NCI-H1417 (cell line): ENCODE data around the gene SLC25A4.
A peak's percentile ranks its signal among the peaks of the same experiment; 100 is the strongest.

Experiments
- DNase-seq, 3 experiments: peaks; one replicate each; lab custom pipeline; 2025; lab: John Stamatoyannopoulos, UW

SLC25A4 gene

DNA sequence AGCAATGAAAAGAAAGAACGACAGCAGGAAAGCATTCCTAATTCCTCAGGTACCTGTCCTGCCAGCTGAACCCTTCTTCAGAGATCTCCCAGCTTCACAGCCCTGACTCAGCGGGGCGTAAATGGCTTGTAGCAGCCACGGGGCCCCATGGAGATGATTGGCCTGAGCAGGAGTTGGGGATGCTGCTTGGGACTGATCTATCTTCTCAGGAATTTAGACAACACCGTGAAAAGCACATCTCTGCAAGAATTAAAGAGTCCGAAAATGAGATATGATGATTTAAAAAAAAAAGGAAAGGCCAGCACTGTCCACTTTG lies 22.5 kb upstream of the SLC25A4 start:
- DNase-seq, result no peak

GRCh38 chr4:185122681-185123345 lies 20.3 kb upstream of the SLC25A4 start:
- peak in 2 of 3 experiments; percentile 21 to 61 for DNase-seq

DNA sequence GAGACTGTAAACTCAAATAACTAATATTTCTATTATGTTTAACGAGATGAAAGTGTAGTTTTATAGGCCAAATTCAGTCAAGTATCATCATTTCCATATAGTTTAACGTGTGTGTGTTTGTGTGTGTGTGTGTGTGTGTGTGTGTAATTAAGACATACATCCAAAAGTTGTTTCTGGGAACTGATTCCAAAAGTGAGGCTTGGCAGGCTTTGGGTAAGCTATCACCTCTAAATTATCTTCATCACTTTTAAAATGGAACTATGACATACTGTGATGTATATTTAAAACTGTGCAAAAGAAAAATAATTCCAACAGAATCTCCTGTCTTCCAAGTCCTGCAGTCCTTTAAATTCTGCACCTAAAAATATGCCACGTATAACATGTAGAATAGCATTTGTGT lies 19.1 kb upstream of the SLC25A4 start:
- no peak for DNase-seq

- DNase-seq, result peak in 2 of 3 experiments; percentile 84 to 85
These were observed 15.8 kb upstream of the SLC25A4 start for GRCh38 chr4:185127021-185127925.

DNA sequence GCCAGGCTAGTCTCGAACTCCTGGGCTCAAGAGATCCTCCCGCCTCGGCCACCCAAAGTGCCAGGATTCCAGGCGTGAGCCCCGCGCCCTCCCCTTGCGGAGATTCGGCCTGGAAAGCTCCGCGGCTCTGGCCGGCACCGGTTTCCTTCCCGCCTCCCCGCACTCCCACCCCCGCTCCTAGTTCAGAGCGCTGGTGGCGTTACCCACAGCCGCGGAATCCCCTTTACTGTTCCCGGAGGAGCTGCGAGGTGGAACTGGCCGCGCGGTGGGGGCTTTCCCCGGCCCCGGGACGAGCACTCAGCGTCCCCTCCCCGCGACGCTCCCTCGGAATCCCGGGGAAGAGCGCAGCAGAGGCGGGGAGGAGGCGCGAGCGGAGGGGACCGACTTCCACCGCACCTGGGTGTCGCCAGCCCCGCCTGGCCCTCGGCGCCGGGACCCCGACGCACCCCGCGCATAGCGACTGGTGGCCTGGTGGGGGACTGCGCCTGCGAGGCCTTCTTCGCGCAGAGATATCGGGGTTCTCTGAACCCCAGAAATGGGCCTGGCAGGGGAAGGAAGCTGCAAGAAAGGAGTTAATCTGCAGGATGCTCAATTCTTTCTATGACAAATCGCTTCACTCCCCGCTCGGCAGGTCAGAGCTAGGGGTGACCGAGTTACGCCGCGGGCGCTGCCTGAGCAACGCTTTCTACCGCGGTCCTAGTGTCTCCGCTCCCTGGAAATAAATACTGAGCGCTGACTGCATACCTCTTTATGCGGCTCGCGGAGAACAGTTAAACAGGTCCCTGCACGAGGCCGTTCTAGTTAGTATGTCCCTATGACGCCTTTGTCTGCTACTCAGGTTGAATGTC lies 14.6 kb upstream of the SLC25A4 start:
- peak in 2 of 3 experiments; percentile 80 to 85 for DNase-seq

- peak; percentile 19 to 69 (median 38) for DNase-seq
These were observed 8.7 kb upstream of the SLC25A4 start for GRCh38 chr4:185134307-185134869.

DNA sequence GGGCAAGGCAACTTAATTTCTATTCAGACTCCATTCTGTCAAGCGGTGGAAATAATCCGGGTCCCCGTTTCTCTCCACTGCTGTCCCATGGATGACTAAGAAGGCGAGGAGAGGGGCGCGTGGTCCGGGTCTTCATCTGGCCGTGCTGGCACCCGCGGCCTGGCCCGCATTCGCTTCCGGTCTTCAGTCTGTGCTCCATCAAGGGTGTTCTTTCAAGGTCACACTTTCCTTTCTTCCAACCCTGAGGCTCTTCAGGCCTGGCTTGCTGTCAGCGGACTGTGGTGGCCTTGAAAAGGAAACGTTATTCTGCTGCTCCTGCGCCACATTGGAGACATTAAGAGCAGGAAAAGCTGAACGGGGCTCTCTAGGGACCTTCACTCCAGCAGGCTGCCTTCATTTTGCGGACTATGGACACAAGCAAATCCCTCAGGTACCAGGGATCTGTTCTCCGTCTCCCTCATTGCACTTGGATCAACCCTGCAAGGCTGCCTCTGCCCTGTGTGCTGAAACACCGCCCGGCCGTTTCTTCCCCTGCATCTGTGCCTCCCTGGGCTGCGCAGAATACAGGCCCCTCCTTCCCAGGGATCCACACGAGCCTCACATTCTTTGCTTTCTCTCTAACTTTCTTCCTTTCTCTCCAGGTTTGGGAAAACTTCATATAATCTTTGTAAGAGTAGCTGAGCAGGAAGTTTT lies 5.7 kb upstream of the SLC25A4 start:
- no peak for DNase-seq

DNA sequence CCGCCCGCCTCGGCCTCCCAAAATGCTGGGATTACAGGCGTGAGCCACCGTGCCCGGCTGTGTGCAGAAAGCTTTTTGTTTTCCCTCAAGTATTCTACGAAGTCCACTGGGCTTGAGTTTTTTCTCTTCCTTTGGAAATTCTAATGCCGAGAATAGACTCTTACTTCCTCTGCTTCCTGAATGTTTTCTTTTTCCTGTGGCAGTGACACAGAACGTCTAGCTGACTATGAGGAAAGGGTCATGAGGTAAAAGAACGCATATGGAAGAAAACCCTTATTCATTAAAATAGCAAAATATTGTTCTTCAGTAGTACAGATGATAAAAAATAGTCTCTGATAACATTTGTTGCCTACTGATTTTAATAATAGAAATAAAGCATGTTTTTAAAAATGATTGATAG lies 4.9 kb upstream of the SLC25A4 start:
- no peak for DNase-seq

GRCh38 chr4:185139736-185140135 lies 3.3 kb upstream of the SLC25A4 start:
- DNase-seq, result no peak

- no peak for DNase-seq
These were observed 1.3 kb upstream of the SLC25A4 start for GRCh38 chr4:185141777-185142176.

DNA sequence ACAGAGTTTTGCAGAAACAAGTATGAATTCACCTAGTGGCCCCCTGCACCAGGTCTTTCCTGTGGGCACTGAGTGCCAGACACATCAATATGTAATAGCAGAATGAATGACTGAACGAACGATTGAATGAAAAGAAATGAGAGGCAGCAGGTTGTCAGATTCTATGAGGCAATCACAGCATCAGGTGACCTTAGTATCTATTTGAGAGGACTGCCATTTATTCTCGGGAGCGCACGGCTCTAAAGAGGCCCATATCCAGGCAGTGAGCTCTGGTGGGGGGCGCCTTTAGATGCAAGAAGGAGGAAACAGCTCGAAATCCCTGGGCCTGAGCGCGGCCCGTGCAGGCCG lies 528 bp upstream of the SLC25A4 start:
- no peak for DNase-seq

GRCh38 chr4:185143601-185143969 lies 519 bp downstream of the SLC25A4 start:
- DNase-seq, result peak in 2 of 3 experiments; percentile 30 to 74

- no peak for DNase-seq
These were observed 1.7 kb downstream of the SLC25A4 start for GRCh38 chr4:185144601-185145240.

- DNase-seq, result no peak
These were observed 2.5 kb downstream of the SLC25A4 start for GRCh38 chr4:185145572-185145971.

GRCh38 chr4:185149392-185149791 lies 6.3 kb downstream of the SLC25A4 start:
- DNase-seq, result no peak

- DNase-seq, result no peak
These were observed 8.2 kb downstream of the SLC25A4 start for GRCh38 chr4:185151296-185151695.

DNA sequence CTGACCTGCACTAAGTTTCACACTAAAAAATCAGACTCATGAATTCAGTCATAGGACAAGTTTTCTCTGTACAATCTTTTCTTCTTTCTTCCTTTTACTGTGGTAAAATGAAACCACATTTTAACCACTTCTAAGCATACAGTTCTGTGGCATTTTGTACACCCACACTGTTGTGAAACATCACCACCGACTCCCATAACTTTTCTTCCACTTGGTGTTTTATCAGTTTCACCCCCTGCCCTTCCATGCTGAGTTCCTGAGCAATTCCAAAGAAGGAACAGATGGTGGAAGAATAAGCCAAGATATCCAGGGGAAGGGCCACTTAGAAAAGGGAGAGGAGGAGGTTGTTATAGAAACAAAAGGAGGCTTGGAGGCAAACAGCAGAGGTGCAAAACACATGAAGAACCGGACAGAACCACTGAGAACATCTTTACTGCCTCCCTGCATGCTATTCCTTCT lies 22.6 kb downstream of the SLC25A4 start:
- DNase-seq, result no peak

- no peak for DNase-seq
These were observed 24.2 kb downstream of the SLC25A4 start for GRCh38 chr4:185167234-185167633.

GRCh38 chr4:185171373-185172071 lies 28.5 kb downstream of the SLC25A4 start:
- no peak for DNase-seq

DNA sequence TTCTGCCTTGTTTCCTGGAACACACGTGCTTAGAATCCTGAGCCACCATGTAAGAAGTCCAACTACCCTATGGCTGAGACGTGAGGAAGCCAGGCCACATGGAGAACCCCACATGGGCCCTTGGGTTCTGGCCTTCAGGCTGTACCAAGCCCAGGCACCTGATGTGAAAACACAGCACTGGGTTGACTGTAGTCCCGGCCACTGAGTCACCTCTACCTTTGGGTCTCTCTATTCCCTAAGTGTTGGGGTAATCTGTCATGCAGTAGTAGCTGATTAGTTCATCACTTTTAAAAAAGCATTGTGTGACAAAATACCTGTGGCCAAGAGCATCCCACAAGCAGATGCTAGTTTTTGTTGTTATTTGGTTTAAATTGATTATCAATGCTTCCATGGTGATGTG lies 36.4 kb downstream of the SLC25A4 start:
- DNase-seq, result no peak
